Hematopoietic multipotent progenitor cell treated with erythropoietin and hydrocortisone succinate and interleukin-3 and kit ligand, for 8 days (in vitro differentiated cells): ENCODE data around the gene C16orf78.
A peak's percentile ranks its signal among the peaks of the same experiment; 100 is the strongest.

Source experiments
- DNase-seq: peaks from one replicate; pipeline ENCODE4 v3.0.0-alpha.2; 2015

The C16orf78 gene

DNA sequence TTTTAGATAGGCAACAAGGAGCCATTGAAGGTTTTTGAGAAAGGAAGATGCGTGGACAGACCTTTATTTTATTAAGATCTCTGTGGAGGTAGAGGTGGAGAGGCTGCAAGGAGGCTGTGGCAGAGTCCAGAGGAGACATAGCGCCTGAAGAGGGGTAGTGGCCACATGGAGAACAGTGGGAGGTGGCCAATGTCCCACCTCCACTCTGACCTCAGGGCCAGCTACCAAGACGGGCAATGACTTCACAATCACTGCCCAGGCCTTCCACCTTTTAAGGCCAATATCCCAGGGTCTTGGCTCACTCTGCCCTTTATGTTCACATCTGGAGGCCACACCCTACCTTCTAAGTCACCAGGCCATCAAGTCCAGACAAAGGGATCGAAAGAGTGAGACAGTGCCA, at the start of gene C16orf78:
Gene C16orf78 (plus strand): TSS at position 301 of the 400 bp plus-strand sequence. CDS start 136 bp downstream, outside the sequence.
- DNase-seq = no peak

- no peak for DNase-seq
Measured at GRCh38 chr16:49324703-49325102, 48.9 kb upstream of the C16orf78 start.

DNA sequence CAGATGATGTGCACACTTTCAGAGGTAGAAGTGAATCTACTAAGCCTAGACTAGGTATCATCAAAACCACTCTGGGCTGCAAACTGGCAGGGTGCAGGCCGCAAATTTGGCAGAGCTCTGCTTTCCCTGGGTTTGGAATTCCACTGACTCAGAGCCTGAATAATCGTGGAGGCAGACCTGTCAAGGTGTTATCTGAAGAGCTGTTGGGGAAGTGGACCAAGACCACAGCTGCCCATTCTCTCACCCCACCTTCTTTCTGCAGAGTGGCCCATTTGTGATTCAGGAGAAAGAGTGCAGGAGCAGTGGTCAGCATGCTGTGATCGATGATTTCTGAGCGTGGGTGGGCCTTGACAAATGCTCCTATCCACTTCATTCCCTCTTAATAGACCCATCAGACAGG, 46.1 kb upstream of the C16orf78 start:
- DNase-seq = no peak

DNA sequence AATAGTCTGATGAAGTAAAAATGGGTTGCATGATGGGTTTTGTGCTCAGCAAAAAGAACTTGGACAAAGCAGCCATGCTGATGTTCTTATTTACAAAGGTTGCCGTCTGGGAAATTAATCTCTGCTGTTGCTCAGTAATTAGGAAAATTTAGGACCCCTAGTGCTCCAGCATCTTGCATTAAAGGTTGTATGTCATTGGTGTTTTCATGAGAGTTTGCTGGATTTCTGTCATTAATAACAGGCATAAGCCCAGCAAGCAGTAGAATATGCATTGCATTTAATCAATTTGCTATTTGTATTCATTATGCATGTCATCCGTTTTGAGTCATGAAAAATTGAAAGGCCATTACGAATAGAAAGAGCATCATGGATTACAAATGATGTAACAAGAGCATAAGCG, 45.3 kb upstream of the C16orf78 start:
- DNase-seq = no peak

GRCh38 chr16:49330562-49331201, 42.9 kb upstream of the C16orf78 start:
- no peak for DNase-seq

DNA sequence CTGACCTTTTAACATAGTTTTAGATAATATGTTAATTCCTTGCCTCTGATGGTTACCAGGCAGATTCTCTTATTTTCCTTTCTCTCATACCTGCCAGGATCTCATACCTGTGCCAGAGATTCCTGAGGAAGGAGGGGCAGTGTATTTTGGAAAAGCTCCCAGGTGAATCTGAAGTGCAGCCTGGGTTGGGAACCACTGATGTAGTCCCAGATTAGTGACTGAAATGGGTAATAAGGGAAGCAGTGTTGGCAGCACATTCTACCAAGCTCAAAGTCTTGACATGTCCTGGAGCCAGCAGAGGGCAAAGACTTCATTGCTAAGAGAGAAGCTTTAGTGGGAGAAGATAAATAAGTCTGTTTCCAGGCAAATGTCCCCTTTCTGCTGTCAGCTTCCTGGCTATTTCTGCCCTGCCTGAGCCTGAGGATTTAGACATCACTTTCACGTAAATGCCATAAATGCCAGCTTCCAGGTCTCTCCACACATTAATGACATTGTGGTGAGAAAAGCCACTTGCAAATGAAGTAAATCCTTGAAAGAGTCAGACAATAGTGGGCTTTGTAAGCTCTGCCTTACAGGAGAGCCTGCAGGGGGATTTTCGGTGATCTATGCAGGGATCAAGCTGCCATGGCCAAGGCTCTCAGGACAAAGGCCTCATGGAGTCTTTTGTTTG, 40.9 kb upstream of the C16orf78 start:
- DNase-seq = no peak

DNA sequence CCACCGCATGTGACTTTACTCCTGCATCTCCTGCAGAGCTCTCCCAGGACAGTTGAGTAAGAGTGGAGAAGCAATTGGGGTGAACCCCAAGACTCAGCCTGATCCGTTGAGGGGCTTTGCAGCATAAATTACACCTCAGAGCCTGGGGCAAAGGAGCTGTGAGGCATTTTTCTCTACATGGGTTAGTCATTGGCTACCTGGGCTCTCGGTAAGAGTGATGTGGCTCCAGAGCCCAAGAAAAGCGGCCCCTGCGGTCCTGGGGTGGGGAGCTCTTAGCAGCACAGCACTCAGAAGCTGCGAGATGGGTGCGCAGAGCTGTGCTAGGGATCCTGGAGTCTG, 40.4 kb upstream of the C16orf78 start:
- no peak for DNase-seq

DNA sequence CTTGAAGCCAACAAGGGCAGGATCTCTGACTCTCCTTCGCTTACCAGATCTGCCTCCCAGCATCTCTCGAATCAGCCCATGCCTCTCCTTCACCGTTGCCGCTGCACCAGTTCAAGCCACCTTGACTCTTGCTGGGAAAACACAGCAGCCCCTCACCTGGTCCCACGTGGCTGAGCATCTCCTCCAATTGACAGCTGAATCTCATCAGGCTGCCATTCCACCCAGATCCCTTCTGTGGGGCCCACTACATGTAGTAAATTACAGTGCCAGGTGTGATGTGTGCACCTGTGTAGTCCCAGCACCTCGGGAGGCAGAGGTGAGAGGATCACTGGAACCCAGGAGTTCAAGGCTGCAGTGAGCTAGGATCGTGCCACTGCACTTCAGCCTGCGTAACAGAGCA, 37.8 kb upstream of the C16orf78 start:
- DNase-seq = no peak

DNA sequence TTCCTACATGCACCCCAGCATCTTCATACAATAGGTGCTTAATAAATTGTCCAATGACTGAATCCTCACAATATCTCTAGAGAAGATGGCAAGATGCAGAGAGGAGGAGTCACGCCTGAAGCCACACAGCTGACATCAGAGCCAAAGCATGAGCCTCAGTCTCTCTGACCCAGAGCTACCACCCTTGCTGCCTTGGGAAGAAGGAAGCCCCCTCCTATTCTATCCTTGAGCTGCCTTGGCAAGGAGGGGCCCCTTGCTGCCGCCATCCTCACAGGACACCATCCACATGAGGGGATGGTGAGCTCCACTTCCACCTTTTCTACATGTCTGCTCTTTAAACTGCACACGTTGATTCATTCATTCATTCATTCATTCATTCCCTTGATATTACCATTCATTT, 37.0 kb upstream of the C16orf78 start:
- DNase-seq = no peak

DNA sequence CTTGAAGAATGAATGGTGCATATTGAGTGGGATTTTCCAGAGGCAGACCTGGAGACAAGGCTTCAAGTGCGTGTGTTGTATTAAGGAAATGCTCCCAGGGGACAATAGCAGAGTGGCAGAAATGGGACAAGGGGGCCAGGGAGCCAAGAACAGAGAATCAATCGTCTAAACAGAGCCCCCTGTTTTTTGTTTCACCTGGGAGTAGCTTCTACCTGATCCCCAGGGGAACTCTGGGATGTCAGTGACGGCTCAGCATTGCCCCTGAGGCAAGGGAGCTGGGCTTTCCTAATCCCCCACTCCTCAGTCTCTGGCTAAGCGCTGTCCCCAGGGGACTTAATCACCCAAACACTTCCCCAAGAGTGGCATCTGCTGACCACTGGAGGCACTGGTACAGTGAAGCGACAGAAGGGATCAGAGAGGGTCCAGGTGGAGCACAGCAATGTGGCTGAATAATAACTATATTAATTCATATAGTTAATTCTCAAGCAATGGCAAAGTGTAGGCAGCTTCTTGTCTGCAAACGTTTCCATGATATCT, 35.7 kb upstream of the C16orf78 start:
- DNase-seq = no peak

DNA sequence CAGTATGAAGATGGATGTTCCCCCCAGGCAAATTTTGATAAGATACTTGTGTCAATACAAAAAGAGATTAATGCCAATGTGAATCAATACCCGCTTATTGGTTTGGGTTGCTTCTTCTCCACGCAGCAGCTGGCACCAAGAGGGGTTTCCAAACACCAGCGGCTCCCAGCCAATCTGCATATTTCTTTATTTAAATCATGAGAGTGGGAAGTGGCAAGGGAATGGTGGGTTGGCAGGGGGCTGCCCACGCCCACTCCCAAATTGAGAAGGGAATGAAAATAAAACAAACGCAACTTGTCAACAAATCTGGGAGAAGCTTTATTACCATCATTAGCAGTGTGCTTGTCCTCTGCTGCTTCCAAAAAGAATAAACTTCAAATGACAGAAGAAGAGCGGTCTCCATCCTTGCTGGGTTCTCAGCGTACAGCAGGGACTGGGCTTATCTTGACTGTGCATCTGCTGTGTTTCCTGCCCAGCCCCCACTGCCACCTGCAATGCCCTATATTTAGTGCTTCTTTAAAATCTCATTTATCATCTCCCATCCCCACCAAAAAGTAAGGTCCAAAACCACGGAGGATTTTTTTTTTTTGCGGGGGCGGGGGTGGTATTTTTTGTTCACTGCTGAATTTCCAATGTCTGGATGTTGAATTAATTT, 34.9 kb upstream of the C16orf78 start:
- no peak for DNase-seq

GRCh38 chr16:49340466-49340865, 33.1 kb upstream of the C16orf78 start:
- DNase-seq = no peak

- DNase-seq = no peak
Measured at GRCh38 chr16:49341706-49342105, 31.9 kb upstream of the C16orf78 start.

- no peak for DNase-seq
Measured at GRCh38 chr16:49342336-49343265, 31.0 kb upstream of the C16orf78 start.

DNA sequence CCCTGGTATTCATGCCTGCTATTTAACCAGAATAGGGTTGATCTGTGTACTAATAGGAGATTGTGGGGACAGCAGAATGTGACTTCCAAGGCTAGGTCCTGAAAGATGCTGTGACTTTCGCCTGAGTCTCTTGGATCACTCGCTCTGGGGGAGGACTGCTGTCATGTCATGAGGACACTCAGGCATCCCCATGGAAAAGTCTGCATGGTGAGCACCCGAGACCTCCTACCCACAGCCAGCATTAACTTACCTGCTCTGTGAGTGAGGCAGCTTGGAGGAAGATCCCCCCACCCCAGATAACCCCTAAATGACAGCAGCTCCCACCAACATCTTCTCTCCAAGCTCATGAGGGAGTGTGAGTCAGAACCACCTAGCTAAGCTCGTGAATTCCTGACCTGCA, 30.3 kb upstream of the C16orf78 start:
- DNase-seq = no peak

- DNase-seq = no peak
Measured at GRCh38 chr16:49344401-49344800, 29.2 kb upstream of the C16orf78 start.

DNA sequence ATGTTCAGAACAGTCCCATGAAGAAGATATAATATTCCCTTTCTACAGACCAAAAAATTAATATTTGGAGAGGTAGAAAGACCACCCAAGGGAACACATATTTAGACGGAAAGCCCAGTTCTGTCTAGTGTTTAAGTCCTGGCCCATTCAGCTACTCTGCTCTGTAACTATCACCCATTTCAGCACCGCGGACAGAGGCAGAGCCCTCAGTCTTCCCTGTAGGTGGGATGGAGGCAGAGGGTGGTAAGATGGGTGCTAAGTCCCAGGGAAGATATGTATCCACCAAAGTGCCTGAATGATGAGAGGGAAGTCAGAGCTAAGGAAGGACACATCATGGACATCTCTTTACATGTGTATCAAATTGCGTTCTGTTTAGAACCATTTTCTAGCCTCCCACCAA, 27.8 kb upstream of the C16orf78 start:
- DNase-seq = peak; percentile 15

- DNase-seq = no peak
Measured at GRCh38 chr16:49346459-49346858, 27.1 kb upstream of the C16orf78 start.

DNA sequence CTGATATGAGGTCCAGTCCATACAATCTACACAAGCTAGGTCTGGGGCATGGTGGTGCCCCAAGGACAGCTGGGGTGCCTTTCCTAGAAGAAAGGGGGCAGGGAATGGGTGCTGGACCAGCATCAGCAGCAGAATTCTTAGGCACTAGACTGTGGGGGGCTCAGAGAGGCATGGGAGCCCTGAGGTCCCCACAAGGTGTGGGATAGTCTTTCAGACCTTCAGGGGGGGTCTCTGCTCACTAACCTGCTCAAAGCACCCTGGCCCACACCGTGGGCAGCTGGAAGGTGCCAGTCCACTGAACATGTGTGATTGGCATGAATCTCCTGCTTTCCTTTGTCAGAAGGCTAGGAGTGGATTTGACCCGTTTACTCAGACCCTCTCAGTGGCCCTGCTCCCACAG, 26.1 kb upstream of the C16orf78 start:
- DNase-seq = no peak

- DNase-seq = no peak
Measured at GRCh38 chr16:49348408-49349176, 25.0 kb upstream of the C16orf78 start.

- no peak for DNase-seq
Measured at GRCh38 chr16:49349446-49350168, 24.0 kb upstream of the C16orf78 start.
